Stimulated activated CD8-positive, alpha-beta memory T cell treated with anti-CD3 and anti-CD28 coated beads, Interleukin-4, amount 100 ng/mL, for 1 hour (primary cell): Measurements from ENCODE around the gene ICA1.

ENCODE experiments used
- DNase-seq, 2 donors: peaks; one replicate each; pipeline ENCODE4 v3.0.0-alpha.2; 2020; ENCODE audit warnings: low read depth in 2 of 2, low spot score in 1 of 2

Gene ICA1

DNA sequence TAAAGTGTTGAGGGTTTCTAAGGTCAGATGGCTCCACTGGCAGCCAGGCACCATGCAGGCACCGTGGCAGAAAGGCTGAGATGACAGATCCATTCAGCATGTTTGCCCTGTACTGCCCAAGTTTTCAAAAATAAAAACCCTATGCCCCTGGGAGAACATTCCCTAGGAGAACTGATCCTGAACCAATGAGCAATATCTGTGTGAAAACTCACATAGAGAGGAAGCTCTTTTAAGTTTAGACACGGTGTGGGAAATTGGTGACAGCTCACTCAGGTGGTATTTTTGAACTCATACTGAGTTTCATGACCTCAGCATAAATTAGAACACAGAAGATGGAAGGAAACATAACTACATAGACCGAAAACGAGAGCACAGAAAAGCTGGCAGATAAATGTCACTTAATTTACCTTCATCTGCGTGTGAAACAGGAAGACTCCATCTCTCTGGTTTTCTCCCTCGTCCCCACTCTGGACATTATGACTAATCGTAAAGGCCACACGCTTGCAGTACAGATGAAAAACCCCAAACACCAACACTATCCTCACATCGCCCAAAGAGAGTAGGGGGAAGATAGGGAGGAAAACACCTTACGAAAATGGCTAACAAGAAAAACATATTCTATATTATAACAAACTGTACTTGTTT lies 127.8 kb downstream of the ICA1 start:
- DNase-seq: no peak

DNA sequence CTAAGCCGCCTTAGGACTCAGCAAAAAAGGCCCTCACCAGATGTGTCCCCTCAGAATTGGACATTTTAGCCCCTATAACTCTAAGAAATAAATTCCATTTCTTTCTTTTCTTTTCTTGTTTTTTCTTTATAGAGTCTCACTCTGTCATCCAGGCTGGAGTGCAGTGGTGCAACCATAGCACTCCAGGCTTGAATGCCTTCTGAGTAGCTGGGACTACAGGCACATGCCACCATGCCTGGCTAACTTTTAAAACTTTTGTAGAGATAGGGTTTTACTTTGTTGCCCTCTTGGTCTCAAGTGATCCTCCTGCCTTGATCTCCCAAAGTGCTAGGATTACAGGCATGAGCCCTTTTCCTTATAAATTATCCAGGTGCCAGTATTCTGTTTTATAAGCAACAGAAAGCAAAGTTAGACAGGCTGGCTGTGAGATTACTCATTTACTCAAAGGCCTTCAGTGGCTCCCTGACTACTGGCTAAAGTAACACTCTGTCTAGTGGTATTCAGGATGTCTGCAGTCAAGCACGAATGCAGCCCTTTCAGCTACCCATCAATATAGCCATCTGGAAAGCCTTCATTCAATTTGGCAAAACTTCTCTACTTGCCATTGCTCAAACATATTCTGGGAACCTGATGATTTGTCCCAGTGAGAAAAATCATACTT lies 128.6 kb downstream of the ICA1 start:
- no peak for DNase-seq

DNA sequence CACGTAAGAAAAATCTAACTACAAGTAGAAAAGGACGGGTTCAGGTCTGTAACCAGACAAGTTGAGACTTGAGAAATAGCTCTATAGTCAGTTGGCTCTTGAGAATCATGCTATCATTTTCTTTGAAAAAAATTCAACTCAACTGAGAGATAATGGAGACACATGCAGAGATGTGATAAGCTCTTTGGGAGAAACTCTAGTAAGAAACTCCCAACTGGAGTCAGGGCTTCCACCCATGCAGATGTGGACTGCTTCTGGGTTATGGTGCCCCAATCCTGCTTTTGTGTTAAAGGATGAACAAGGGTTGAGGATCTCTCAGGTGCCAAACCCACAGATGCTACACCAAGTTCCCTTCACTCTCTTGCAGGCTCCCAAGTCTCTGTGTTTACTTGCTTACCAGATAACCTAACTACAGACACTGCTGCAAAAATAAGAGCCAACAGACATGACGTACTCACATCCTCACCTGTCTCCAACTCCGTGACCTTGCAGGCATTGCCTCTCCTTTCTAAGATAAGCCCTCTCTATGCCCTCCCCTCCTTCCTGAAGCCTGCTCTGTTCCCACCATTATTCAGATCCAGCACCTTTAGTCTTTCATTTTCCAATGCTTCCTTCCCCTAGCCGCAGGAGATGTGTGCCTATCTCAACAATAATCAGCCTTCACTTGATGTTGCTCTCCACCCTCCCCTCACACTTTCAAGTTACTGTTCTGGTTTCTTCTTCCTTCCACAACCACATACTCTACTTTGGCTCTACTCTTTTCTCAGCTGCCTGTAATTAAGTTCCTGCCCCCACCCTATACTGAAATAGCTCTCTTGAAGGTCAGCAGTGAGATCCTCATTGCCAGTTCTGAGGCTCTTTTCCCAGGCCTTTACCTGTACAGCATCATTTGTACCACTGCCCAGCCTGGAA lies 130.0 kb downstream of the ICA1 start:
- no peak for DNase-seq

DNA sequence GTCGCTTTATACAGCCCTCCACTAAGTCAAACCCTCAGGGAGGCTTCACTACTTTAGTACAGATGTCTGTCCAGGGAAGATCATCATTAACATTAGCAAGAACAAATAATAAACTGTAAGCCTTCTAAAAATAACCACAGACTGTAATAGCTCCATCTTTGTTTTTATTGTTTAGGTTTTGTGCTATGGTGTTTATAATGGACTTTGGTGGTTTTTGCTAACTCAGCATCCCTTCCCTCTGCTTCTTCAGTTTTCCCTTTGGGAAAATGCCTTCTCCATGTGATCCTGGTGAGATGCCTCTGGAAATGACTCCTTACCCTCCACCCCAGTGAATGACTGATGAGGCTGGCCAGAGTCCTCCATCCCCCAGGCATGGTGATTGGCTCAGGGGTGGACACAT lies 131.3 kb downstream of the ICA1 start:
- DNase-seq: no peak

DNA sequence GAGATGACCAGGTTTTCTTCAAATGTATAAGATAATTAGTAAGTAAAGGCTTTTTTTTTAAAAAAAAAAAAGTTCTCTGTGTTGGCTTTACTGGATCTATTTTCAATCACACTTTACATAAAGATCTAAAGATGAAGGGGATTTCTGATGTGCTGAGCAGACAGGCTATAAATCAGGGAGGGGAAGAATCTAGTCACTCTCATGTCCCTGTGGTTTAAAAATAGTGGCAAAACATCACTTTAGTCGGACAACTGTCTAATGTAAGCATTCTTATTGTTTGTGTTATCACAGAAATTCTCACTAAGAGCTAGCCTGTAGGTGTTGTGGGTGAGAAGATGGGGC lies 132.7 kb downstream of the ICA1 start:
- DNase-seq: no peak

DNA sequence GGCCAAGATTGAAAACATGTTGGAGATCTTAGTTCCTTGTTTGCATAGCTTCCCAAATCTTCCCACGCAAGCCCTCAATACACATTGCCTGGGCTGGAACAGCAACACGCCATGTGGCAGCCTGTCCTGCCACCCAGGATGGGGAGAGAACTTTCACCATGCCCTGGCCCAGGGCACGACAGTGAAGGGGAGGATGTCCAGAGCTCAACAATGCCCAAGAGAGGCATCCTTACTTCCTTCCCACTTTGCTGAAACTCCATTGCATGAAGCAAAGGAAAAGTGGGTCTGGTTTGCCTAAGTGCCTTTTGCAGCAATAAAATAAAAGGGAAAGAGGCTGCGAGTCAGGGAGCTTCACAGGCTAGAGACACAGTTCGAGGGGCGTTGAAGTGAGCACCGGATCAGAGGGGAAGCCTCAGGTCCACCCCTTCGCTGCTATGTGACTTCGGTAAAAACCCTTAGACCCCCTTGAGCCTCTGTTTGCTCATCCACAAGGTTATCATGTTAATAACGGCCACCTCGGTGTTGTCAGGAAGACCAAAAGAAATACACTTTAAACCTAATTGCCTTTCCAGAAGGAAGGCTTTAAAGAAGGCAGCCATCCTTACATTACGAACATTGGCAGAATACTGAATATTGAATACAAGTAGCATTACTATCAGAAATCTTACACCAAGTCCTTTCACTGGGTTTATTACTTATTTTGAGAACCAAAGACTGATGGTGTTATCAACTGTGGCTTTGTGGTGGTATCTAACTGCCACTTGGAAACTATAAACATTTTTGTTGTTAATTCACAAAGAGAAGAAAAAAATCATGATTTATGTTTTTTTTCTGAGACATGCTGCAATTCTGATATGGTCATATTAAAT lies 133.3 kb downstream of the ICA1 start:
- no peak for DNase-seq

DNA sequence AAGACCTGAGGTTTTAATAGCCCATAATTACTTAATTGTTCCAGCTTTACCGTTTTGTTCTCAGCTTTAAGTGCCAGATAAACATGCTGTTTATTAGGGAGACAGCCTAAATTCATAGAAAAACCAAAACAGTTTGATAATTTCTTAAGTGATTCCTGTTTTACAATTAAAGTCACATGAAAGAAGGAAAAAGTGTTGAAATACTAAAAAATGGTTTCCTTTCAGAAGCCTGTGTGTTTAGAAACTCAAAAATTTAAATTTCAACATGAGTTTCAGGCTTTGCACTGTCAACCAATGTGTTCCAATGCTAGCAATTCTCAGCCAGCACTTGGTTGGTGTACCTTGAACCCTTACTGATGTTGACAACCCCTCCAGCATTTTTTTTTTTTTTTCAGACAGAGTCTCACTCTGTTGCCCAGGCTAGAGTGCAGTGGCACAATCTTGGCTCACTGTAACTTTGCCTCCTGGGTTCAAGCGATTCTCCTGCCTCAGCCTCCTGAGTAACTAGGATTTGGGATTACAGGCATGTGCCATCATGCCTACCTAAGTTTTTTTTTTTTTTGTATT lies 135.3 kb downstream of the ICA1 start:
- DNase-seq: no peak

DNA sequence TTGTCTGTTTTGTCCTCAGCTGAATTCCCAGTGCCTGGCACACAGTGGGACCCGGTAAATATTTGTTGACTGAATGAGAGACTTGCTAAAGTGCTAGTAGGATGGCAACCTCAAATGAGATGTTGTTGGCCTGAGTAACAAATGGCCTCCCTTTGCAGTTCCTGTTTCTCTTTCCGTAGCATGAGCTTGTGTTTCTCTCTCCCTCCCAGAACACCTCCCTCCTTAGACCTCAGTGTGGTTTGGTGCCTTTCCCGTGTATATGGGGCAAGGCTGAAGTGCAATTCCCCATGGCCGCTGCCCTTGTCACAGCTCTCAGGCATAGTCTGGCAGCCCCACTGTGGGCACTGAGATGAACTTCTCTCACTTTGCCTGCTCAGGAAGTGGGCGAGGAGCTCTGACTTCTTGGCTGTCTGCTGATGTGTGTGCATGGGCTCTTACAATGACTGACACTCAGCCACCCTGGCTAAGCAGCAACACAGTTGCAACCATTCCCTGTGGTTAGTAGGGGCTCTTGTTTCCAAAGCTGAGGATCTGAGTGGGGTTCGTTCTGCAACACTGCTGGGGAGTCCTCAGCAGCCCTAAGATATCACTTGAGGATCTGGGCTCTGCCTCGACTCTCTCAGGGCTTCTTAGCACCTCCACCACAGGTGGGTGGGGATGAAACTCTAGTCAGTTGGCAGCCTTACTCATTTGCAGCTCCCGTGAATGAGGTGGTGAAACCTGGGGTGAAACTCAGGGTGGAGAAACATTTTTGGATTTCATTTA lies 136.1 kb downstream of the ICA1 start:
- DNase-seq: peak; percentile 42 to 58

DNA sequence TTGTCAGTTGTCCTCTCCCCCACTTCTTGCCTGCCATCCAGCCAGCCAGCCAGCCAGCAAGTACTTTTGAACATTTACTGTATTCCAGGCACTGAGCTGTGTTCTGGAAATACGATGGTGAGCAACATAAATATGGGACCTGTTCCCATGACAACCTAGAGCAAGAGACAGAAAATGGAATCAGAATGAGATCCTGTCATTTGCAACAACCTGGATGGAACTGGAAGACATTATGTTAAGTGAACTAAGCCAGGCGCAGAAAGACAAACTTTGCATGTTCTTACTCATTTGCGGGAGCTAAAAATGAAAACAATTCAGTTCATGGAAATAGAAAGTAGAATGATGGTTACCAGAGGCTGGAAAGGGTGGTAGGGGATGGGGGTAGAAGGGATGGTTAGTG lies 140.7 kb downstream of the ICA1 start:
- no peak for DNase-seq

DNA sequence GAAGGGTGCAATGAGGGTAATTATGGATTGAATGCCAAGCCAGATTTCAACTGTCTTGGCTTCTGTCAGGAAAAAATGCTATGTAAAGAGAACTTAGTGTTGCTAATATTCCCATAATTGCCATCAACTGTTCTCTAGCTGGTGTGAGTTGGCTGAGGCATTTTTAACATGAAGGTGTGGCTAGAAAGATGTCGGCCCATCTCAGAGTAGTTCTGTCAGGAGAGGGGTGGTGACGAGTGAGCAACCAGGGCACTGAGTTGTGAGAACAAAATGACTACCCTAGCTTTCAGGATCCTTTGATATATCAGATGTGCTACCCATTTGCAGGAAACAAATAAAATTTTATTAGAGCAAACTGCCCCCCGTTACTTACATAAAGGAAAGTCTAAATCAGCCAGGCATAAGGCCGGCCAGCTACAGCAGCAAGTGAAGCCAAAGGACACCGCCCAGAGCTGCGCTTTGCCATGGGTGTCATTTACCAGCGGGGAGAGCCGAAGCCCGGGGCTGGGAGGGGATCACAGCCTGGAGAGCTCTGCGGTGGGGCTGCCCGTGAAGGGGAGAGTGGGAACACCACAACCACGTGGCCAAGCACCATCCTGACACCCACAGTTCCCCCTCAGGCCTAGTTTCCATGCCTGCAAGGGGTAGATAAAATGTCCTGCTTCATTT lies 141.4 kb downstream of the ICA1 start:
- DNase-seq: no peak

DNA sequence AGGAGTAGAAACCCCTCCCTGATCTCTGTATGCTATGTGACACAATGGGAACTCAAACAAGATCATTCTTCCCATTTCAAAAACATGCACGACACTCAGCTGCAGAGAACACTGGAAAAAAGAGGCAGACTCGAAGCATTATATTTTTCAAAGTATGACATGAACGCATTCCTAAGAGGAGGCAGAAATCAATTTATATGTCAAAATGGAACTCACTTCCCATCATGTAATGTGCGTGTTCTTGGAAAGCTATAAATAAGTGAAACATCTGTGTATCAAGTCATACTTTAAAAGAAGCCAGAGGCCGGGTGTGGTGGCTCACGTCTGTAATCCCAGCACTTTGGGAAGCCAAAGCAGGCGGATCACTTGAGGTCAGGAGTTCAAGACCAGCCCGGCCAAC lies 142.7 kb downstream of the ICA1 start:
- no peak for DNase-seq

DNA sequence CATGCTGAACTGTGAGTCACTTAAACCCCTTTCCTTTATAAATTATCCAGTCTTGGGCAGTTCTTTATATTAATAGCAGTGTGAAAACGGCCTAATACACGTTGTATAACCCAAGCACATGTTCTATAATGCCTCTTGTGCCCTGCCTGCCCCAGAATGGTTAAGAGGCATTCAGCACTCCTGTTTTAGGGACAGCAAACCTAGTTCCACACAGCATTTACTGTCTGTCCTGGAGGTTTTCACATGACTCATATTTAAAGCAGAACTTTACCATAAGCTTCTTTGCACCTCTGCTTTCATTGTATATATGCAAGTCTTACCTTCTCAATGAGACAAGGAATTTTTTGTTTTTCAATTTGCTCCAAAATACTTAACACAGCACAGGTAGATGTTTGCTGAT lies 144.8 kb downstream of the ICA1 start:
- no peak for DNase-seq

DNA sequence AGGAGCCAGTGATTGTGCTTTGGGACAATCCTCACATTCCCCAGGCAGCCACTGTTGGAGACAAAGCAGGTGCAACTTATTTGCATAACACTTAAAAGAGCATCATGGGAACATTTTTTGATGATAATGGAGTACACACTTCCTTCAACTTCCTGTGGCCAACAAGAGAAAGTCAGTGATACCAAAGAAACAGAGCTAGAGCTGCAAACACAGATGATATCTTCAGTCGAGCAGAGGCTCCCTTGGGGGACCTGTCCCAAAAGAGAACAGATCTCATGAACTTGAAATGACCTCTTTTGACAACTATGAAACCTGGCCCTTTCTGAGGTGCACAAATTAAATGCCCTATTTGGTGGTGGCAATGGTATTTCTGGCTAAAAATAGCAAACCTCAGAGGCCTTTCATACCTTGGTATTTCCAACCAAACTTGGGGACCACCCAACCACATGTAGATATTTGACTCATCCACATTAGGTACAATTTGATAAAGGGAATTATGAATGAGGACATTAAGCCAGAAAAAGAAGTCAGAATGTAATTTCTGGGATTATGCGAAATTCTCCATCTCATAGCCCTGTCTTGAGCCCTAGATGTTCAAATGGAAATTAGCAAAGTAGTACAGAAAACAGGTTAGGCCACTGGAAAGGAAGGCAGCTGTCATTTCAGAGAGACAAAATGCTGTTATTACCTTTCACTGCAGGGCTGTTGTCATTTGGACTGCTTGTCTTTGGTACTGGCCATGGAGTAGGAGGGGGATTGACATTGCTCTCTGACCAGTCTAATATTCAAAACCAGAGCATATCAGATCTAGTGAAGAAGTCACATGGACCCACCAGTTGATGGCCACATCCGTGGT lies 146.2 kb downstream of the ICA1 start:
- no peak for DNase-seq

DNA sequence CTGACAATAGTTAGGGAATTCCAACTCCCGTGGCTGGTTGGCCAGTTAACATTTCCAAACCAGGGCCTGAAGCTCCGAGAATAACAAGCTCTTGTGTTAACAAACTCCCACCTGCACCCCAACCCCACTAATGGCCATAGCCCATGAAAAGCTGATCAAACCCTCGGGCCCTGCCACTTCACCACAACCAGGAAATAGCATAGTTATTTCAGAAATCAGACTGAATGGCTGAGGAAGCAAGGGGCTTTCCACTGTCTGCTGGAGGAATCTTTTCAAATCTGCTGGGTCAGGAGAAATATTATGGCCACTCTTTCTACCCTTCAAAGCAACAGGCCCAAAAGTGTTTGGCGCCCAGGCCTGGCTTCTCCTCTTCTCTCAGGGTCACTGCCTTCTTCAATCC lies 147.8 kb downstream of the ICA1 start:
- DNase-seq: no peak

DNA sequence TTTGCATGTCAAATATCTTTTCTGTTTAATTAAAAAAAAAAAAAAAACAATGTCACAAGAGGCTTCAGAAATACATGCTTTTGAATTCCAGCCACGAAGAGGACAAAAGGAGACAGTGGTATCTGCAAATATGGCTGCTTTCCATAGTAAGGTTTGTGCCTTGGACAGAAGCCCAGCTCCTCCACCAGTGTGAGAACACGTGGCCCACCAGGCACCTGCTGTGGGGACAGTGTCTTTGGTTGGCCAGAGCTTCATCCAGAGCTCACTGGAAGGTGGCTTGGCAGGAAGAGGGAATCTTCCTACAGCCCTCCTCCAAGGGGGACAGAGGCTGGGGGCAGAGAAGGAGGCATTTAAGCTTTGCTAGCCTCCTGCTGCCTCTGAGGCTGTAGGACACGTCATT lies 148.8 kb downstream of the ICA1 start:
- no peak for DNase-seq

DNA sequence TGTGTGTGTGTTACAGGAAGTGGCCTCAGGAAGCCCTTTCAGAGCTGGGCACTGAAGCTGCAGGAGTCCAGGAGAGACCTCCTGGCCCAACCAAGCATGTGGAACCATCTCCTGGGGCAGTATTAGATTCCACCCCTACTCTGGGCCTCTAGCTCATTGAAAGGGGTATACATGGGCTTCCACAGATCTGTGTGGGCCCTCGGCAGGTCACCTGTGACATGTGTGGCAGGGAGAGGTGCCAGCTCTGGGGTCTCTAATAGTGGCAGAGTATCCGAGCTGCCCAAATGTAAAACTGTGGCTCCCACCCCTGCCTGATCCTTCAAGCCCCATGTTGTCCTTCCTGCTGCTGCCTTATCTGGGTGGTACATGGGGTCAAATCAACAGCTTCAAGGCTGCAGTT lies 149.3 kb downstream of the ICA1 start:
- DNase-seq: no peak

DNA sequence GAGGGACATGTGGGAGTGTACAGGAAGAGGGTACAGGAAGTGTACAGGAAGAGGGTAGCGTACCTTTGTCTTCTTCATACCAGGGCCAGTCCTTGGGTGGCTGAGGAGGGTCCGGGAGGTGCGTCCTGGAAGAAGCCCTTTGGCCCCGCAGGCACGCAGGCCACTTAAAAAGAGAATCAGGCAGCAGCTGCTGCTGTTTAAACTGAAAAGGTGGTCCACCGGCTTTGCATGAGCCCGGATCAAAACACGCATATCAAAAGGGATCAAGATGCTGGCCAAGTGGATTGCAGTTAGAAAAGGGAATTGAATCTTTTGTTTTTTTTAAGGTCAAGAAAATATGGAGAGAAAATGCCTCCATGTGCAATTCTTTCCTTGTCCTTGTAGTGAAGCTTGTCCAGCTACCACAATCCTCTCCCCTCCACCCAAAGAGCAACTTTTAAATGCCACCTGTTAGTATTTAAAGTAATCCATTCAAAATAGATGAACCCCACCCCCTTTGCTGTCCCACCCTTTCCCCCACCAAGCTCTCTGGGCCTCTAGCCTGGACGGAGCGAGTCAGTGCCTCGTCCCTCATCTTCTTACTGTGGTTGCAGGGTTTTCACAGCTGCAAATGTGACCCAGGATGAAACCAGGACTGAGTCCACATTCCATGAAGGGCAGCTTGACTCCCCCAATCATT lies 150.5 kb downstream of the ICA1 start:
- DNase-seq: no peak
